Kidney (tissue), 14 donors: Measurements from ENCODE around the gene GNPTAB. TPM values are rescaled to one million over a fixed set of nuclear protein-coding genes. Genes with fewer than 3 reads are reported as not detected.
"Not testable (repeated sequence)": the region's sequence is repeated elsewhere in the genome, so short reads cannot be mapped to it uniquely, and the experiment has no call there.

Experiments used
- DNase-seq, 5 donors: peaks; one replicate each; pipeline ENCODE4 v3.0.0-alpha.2; 2013 to 2020
- FAIRE-seq: peaks from 2 replicates; lab custom pipeline; 2012; peaks lifted over from hg19 to GRCh38; lab: Jason Lieb, UNC
- H3K27ac ChIP-seq, 2 donors: one replicate each; pipeline ENCODE4 v1.7.0; 2013; ENCODE audit warnings: low read depth in 2 of 2, low read length in 2 of 2, inconsistent platforms in 1 of 2
- H3K27me3 ChIP-seq: one replicate; pipeline ENCODE4 v1.7.1; 2013; ENCODE audit warnings: low read length, inconsistent platforms; ENCODE audit not compliant: control insufficient read depth, insufficient read depth
- H3K36me3 ChIP-seq, 3 donors: one replicate each; pipeline versions ENCODE4 v1.7.0 to v1.7.1; 2013; ENCODE audit warnings: low read length in 3 of 3, control low read depth in 1 of 3, inconsistent platforms in 1 of 3; ENCODE audit not compliant: insufficient read depth in 3 of 3, control insufficient read depth in 2 of 3
- H3K4me1 ChIP-seq, 3 donors: one replicate each; pipeline versions ENCODE4 v1.7.0 to v1.7.1; 2013; ENCODE audit warnings: low read length in 3 of 3, inconsistent platforms in 1 of 3, low read depth in 1 of 3; ENCODE audit not compliant: control insufficient read depth in 2 of 3, insufficient read depth in 2 of 3
- H3K4me3 ChIP-seq, 3 donors: one replicate each; pipeline versions ENCODE4 v1.7.0 to v1.8.1; 2013; ENCODE audit warnings: low read length in 3 of 3, control low read depth in 1 of 3, inconsistent platforms in 1 of 3
- H3K9ac ChIP-seq, 3 donors: one replicate each; pipeline versions ENCODE4 v1.7.0 to v1.7.1; 2013; ENCODE audit warnings: low read length in 3 of 3, control low read depth in 1 of 3, inconsistent platforms in 1 of 3
- H3K9me3 ChIP-seq, 3 donors: one replicate each; pipeline versions ENCODE4 v1.7.0 to v1.7.1; 2013; ENCODE audit warnings: low read length in 3 of 3, control low read depth in 1 of 3, inconsistent platforms in 1 of 3; ENCODE audit not compliant: control insufficient read depth in 2 of 3, insufficient read depth in 1 of 3
- intact Hi-C: fragments of 100-400 bp; cut with DNase I; formaldehyde crosslinking; loops from one replicate; pipeline ENCODE4 v1.11.1; 2022
- polyA plus RNA-seq: library from polyadenylated mRNA; stranded (reverse); fragments of 350-450 nt; fragmentation: Illumina TruSeq; extraction: RNeasy Lipid Tissue Mini Kit (QIAGEN cat#74804); gene quantifications from one replicate; pipeline ENCODE4 v1.2.3, GENCODE V29; 2014; ENCODE audit warnings: low read depth, low replicate concordance; ENCODE audit not compliant: insufficient read depth
- total RNA-seq: library from RNA; stranded (reverse); fragmentation: NEBNext Ultra II Directional; extraction: Animal tissue kit (Norgen Biotek cat#: 25700); gene quantifications from one replicate; pipeline ENCODE4 v1.2.1, GENCODE V29; 2021
- TF ChIP-seq, protein P1 (sequence below): IDR thresholded peaks from 3 replicates; pipeline ENCODE4 v1.5.1; 2012; ENCODE audit warnings: mild to moderate bottlenecking, moderate library complexity, borderline replicate concordance; ENCODE audit not compliant: insufficient read depth; ENCODE audit errors: extremely low read depth
- donor health status: control.
- donor health status: control.
- donor health status: control.
- donor health status: control.
- donor health status: control.
- donor health status: DM: yes; HTN: yes; CAD: no.
- donor health status: Normal renal cell carcinoma (clear cell type).

The GNPTAB gene
- total and polyA plus RNA-seq, 2 donors from 2014 or later: 17.8 to 46.0 TPM

DNA sequence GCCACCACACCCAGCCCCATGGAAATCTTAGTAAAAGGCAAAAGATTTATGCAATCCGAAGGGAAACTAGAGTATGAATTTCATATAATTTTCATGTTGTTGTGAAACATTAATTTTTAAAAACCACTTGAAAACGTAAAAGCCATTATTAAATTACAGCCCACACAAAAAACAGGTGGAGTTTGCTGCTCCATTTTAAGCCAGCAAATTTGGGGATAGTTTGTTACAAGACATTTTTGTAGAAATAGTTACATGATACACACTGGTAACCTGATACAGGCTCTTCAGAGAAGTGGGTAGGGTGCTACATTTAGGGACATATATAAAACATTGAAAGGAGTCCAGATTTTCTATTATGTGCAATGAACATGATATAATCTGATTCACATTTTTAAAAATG lies 17.6 kb downstream of the GNPTAB start:
- no peak overlapping the region for H3K4me3 ChIP-seq
- TF ChIP-seq, protein P1, sequence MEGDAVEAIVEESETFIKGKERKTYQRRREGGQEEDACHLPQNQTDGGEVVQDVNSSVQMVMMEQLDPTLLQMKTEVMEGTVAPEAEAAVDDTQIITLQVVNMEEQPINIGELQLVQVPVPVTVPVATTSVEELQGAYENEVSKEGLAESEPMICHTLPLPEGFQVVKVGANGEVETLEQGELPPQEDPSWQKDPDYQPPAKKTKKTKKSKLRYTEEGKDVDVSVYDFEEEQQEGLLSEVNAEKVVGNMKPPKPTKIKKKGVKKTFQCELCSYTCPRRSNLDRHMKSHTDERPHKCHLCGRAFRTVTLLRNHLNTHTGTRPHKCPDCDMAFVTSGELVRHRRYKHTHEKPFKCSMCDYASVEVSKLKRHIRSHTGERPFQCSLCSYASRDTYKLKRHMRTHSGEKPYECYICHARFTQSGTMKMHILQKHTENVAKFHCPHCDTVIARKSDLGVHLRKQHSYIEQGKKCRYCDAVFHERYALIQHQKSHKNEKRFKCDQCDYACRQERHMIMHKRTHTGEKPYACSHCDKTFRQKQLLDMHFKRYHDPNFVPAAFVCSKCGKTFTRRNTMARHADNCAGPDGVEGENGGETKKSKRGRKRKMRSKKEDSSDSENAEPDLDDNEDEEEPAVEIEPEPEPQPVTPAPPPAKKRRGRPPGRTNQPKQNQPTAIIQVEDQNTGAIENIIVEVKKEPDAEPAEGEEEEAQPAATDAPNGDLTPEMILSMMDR: no peak
- no peaks in the 10 kb centered on the region for H3K4me1 ChIP-seq
- FAIRE-seq (no peak), DNase-seq (no peak)
- H3K9ac ChIP-seq: no peak overlapping the region
- no peak overlapping the region for H3K27ac ChIP-seq
- no peaks in the 10 kb centered on the region for H3K36me3 ChIP-seq
- no peaks in the 10 kb centered on the region for H3K27me3 ChIP-seq
- H3K9me3 ChIP-seq: no peaks in the 10 kb centered on the region
- intact Hi-C loops: no loop called here

DNA sequence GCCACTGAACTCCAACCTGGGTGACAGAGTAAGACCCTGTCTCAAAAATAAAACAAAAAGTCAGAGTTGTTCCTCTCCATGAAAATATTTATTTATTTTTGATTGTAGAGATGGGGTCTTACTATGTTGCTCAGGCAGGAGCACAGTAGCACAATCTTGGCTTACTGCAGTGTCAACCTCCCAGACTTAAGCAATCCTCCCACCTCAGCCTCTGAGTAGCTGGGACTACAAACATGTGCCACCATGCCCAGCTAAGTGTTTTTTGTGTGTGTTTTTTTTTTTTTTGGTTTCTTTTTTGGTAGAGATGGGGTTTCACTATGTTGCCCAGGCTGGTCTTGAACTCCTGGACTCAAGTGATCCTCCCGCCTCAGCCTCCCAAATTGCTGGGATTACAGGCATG lies 18.0 kb downstream of the GNPTAB start:
- H3K9ac ChIP-seq, H3K27ac ChIP-seq, DNase-seq, H3K36me3 ChIP-seq, FAIRE-seq, H3K4me1 ChIP-seq, H3K4me3 ChIP-seq, intact Hi-C loops, H3K27me3 ChIP-seq, H3K9me3 ChIP-seq: not testable (repeated sequence)

DNA sequence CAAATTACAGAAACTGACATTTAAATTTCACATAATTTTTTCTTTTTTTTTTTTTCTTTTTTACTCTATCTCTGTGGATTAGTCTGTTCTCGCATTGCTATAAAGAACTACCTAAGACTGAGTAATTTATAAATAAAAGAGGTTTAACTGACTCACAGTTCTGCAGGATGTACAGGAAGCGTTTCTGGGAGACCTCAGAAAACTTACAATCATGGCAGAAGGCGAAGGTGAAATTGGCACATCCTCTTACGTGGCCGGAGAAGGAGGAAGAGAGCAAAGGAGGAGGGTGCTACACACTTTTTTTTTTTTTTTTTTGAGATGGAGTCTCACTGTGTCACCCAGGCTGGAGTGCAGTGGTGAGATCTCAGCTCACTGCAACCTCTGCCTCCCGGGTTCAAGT lies 19.4 kb downstream of the GNPTAB start:
- not testable (repeated sequence) for DNase-seq, FAIRE-seq

DNA sequence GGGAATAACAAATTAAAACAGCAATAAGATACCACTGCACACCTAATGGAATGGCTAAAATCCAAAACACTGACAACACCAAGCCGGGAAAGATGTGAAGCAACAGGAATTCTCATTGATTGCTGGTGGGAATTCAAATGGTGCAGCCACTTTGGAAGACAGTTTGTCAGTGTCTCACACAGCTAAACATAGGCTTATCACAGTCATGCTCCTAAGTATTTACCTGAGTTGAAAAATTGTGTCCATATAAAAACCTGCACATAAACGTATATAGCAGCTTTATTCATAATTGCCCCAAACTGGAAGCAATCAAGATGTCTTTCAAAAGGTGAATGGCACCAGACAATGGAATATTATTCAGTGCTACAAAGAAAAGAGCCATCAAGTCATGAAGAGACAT lies 21.6 kb downstream of the GNPTAB start:
- H3K36me3 ChIP-seq: no peaks in the 10 kb centered on the region
- no peak overlapping the region for H3K9ac ChIP-seq
- H3K9me3 ChIP-seq: no peaks in the 10 kb centered on the region
- H3K27ac ChIP-seq: no peak overlapping the region
- H3K27me3 ChIP-seq: no peaks in the 10 kb centered on the region
- TF ChIP-seq, protein P1: no peak
- H3K4me3 ChIP-seq: no peak overlapping the region
- H3K4me1 ChIP-seq: no peaks in the 10 kb centered on the region
- DNase-seq: no peak
- no peak for FAIRE-seq
- intact Hi-C loops: no loop called here

More for the DNA sequence above, 19.4 kb downstream of the GNPTAB start:
- H3K4me3 ChIP-seq, H3K27ac ChIP-seq, H3K9me3 ChIP-seq, H3K4me1 ChIP-seq, intact Hi-C loops, H3K9ac ChIP-seq, H3K36me3 ChIP-seq, H3K27me3 ChIP-seq: not testable (repeated sequence)

DNA sequence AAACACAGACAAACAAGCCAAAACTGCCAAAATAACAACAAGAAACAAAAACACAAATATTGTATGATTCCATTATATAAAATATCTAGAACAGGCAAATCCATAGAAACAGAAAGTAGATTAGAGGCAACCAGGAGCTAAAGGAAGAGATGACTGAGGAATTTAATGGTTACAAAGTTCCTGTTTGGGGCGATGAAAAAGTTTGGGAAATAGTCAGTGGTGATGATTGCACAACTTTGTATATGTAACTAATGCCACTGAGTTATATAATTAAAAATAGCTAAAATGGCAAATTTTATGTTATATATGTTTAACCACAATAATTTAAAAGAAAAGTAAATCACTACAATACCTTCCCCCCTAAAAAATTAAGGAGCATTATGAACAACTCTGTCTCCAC lies 24.5 kb downstream of the GNPTAB start:
- intact Hi-C loops: no loop called here
- H3K4me1 ChIP-seq: no peaks in the 10 kb centered on the region
- no peaks in the 10 kb centered on the region for H3K27me3 ChIP-seq
- DNase-seq: no peak
- no peaks in the 10 kb centered on the region for H3K9me3 ChIP-seq
- H3K9ac ChIP-seq: no peak overlapping the region
- H3K36me3 ChIP-seq: no peaks in the 10 kb centered on the region
- TF ChIP-seq, protein P1: no peak
- no peak overlapping the region for H3K27ac ChIP-seq
- no peak overlapping the region for H3K4me3 ChIP-seq
- FAIRE-seq: no peak
